Measurements from ENCODE around the gene PFKFB3.
"Not testable (repeated sequence)": the region's sequence is repeated elsewhere in the genome, so short reads cannot be mapped to it uniquely, and the experiment has no call there.

PFKFB3 gene

GRCh38 chr10:6236349-6237198 is 33.8 kb downstream of the PFKFB3 start:
- DNase-seq (ENCODE audit: low read depth) = no peak

- no peak for DNase-seq (ENCODE audit: low read depth)
These were observed 34.4 kb downstream of the PFKFB3 start for GRCh38 chr10:6237199-6237530.

GRCh38 chr10:6238587-6239212 is 36.0 kb downstream of the PFKFB3 start:
- DNase-seq (ENCODE audit: low read depth) = not testable (repeated sequence)

- DNase-seq (ENCODE audit: low read depth) = peak; percentile 24
These were observed 36.7 kb downstream of the PFKFB3 start for GRCh38 chr10:6239213-6239991.

GRCh38 chr10:6240254-6240653 is 37.5 kb downstream of the PFKFB3 start:
- DNase-seq (ENCODE audit: low read depth) = no peak

GRCh38 chr10:6242089-6242488 is 39.4 kb downstream of the PFKFB3 start:
- DNase-seq (ENCODE audit: low read depth) = no peak

- DNase-seq (ENCODE audit: low read depth) = no peak
These were observed 41.8 kb downstream of the PFKFB3 start for GRCh38 chr10:6244510-6244909.

GRCh38 chr10:6247041-6247712 is 44.4 kb downstream of the PFKFB3 start:
- no peak for DNase-seq (ENCODE audit: low read depth)

GRCh38 chr10:6248908-6249307 is 46.2 kb downstream of the PFKFB3 start:
- not testable (repeated sequence) for DNase-seq (ENCODE audit: low read depth)

- no peak for DNase-seq (ENCODE audit: low read depth)
These were observed 47.0 kb downstream of the PFKFB3 start for GRCh38 chr10:6249698-6250097.

- no peak for DNase-seq (ENCODE audit: low read depth)
These were observed 48.0 kb downstream of the PFKFB3 start for GRCh38 chr10:6250745-6251144.

- DNase-seq (ENCODE audit: low read depth) = no peak
These were observed 51.5 kb downstream of the PFKFB3 start for GRCh38 chr10:6254201-6254600.

GRCh38 chr10:6255548-6256061 is 52.9 kb downstream of the PFKFB3 start:
- DNase-seq (ENCODE audit: low read depth) = no peak

GRCh38 chr10:6256439-6256838 is 53.7 kb downstream of the PFKFB3 start:
- DNase-seq (ENCODE audit: low read depth) = no peak

- no peak for DNase-seq (ENCODE audit: low read depth)
These were observed 56.4 kb downstream of the PFKFB3 start for GRCh38 chr10:6259153-6259552.

GRCh38 chr10:6260843-6261242 is 58.1 kb downstream of the PFKFB3 start:
- no peak for DNase-seq (ENCODE audit: low read depth)

- DNase-seq (ENCODE audit: low read depth) = no peak
These were observed 65.2 kb downstream of the PFKFB3 start for GRCh38 chr10:6267941-6268340.

- DNase-seq (ENCODE audit: low read depth) = no peak
These were observed 66.7 kb downstream of the PFKFB3 start for GRCh38 chr10:6269432-6269831.

GRCh38 chr10:6269953-6270867 is 67.5 kb downstream of the PFKFB3 start:
- DNase-seq (ENCODE audit: low read depth) = peak; percentile 34

GRCh38 chr10:6270951-6271350 is 68.2 kb downstream of the PFKFB3 start:
- DNase-seq (ENCODE audit: low read depth) = no peak

GRCh38 chr10:6271663-6272062 is 68.9 kb downstream of the PFKFB3 start:
- no peak for DNase-seq (ENCODE audit: low read depth)
